Activated CD8-positive, alpha-beta T cell treated with anti-CD3 and anti-CD28 coated beads for 36 hours (primary cell): ENCODE data around the gene TTC23. TPM values are rescaled to one million over a fixed set of nuclear protein-coding genes. Genes with fewer than 3 reads are reported as not detected.

Source experiments
- ATAC-seq: fragments of 200-7000 bp; cut with Tn5 transposase; one replicate; pipeline ENCODE4 v1.10.0; 2021; ENCODE audit warnings: mild to moderate bottlenecking, moderate library complexity
- CTCF ChIA-PET: fragments of 350-600 bp; sonication (Branson Sonifier 250); formaldehyde crosslinking; loops from one replicate; lab custom pipeline; 2021; ENCODE audit warnings: antibody characterized with exemption; lab: Charles Lee
- POLR2A ChIA-PET: fragments of 350-600 bp; sonication (Branson Sonifier 250); formaldehyde crosslinking; loops from one replicate; lab custom pipeline; 2021; ENCODE audit warnings: antibody characterized with exemption; lab: Charles Lee
- DNase-seq: peaks from one replicate; pipeline ENCODE4 v3.0.0-alpha.2; 2020
- H3K27ac Mint-ChIP-seq: one replicate; pipeline ENCODE4 v1.8.0; 2021; ENCODE audit warnings: mild to moderate bottlenecking, mixed read lengths
- H3K27me3 Mint-ChIP-seq: one replicate; pipeline ENCODE4 v1.8.0; 2021; ENCODE audit warnings: mixed read lengths
- H3K36me3 Mint-ChIP-seq: one replicate; pipeline ENCODE4 v1.8.0; 2021; ENCODE audit warnings: low read depth, mixed read lengths
- H3K4me1 Mint-ChIP-seq: one replicate; pipeline ENCODE4 v1.8.0; 2021; ENCODE audit warnings: low read depth, mixed read lengths
- H3K4me3 Mint-ChIP-seq: one replicate; pipeline ENCODE4 v1.8.0; 2021; ENCODE audit warnings: mild to moderate bottlenecking, moderate library complexity, mixed read lengths
- H3K9me3 Mint-ChIP-seq: one replicate; pipeline ENCODE4 v1.8.0; 2021; ENCODE audit warnings: mixed read lengths
- CTCF ChIP-seq: fragments of 200-600 bp; IDR thresholded peaks from one replicate; pipeline ENCODE4 v1.8.0; 2022; ENCODE audit warnings: antibody characterized with exemption, mild to moderate bottlenecking
- intact Hi-C: fragments of 100-400 bp; cut with micrococcal nuclease; formaldehyde crosslinking; loops from one replicate; pipeline ENCODE4 v1.10.0; 2022
- total RNA-seq, 2 experiments: library from RNA; stranded (reverse); gene quantifications; one replicate each; pipeline ENCODE4 v1.2.3, GENCODE V29; 2021

TTC23 gene
- total RNA-seq, 2 experiments from 2014 or later: 4.3 to 4.4 TPM

- no peak for TF ChIP-seq CTCF
Observed at GRCh38 chr15:99145005-99145404, 104.4 kb downstream of the TTC23 start.

GRCh38 chr15:99143655-99144610, 105.4 kb downstream of the TTC23 start:
- POLR2A ChIA-PET: no interaction called here
- Mint-ChIP-seq H3K27ac (no peak overlapping the region), H3K27me3 (no peaks in the 10 kb centered on the region), H3K9me3 (no peaks in the 10 kb centered on the region), H3K4me1 (no peaks in the 10 kb centered on the region), H3K4me3 (no peak overlapping the region), H3K36me3 (no peaks in the 10 kb centered on the region)
- CTCF ChIA-PET: interaction anchor here (0.7 to 0.9 kb wide), 2 partner anchors 34 to 70 kb away, joined by 3 read pairs; no protein-coding TSS in a partner anchor
- DNase-seq (no peak), ATAC-seq (no peak)
- intact Hi-C loops: no loop called here
- TF ChIP-seq CTCF: no peak

More at GRCh38 chr15:99145005-99145404, 104.4 kb downstream of the TTC23 start:
- intact Hi-C loops: no loop called here
- H3K36me3 Mint-ChIP-seq: no peaks in the 10 kb centered on the region
- no peak overlapping the region for H3K4me3 Mint-ChIP-seq
- no peaks in the 10 kb centered on the region for H3K9me3 Mint-ChIP-seq
- POLR2A ChIA-PET: no interaction called here
- H3K27ac Mint-ChIP-seq: no peak overlapping the region
- CTCF ChIA-PET: interaction anchor here (0.9 kb wide), 1 partner anchor 33 kb away, joined by 3 read pairs; no protein-coding TSS in a partner anchor
- no peak for DNase-seq
- H3K27me3 Mint-ChIP-seq: no peaks in the 10 kb centered on the region
- no peak for ATAC-seq
- H3K4me1 Mint-ChIP-seq: no peaks in the 10 kb centered on the region

- Mint-ChIP-seq H3K36me3 (no peaks in the 10 kb centered on the region), H3K27ac (no peak overlapping the region), H3K27me3 (no peaks in the 10 kb centered on the region), H3K4me3 (no peak overlapping the region), H3K9me3 (no peaks in the 10 kb centered on the region), H3K4me1 (no peaks in the 10 kb centered on the region)
- ChIA-PET POLR2A (interaction anchor here (0.6 to 0.7 kb wide), 3 partner anchors 51 to 311 kb away, joined by 3 read pairs; no protein-coding TSS in a partner anchor), CTCF (interaction anchor here (0.7 kb wide), 2 partner anchors 25 to 70 kb away, joined by 3 to 4 read pairs; no protein-coding TSS in a partner anchor)
- no peak for ATAC-seq
- intact Hi-C loops: no loop called here
- TF ChIP-seq CTCF: no peak
- DNase-seq: no peak
Observed at GRCh38 chr15:99143242-99143641, 106.1 kb downstream of the TTC23 start.

GRCh38 chr15:99142562-99142961, 106.8 kb downstream of the TTC23 start:
- Mint-ChIP-seq H3K4me3 (no peak overlapping the region), H3K27me3 (no peaks in the 10 kb centered on the region), H3K9me3 (no peaks in the 10 kb centered on the region), H3K27ac (no peak overlapping the region), H3K4me1 (no peaks in the 10 kb centered on the region), H3K36me3 (no peaks in the 10 kb centered on the region)
- POLR2A ChIA-PET: interaction anchor here (0.6 to 0.7 kb wide), 3 partner anchors 52 to 311 kb away, joined by 3 read pairs; no protein-coding TSS in a partner anchor
- intact Hi-C loops: no loop called here
- no peak for TF ChIP-seq CTCF
- ATAC-seq (no peak), DNase-seq (no peak)
- CTCF ChIA-PET: interaction anchor here (0.7 kb wide), 1 partner anchor 26 kb away, joined by 4 read pairs; no protein-coding TSS in a partner anchor

- no peak overlapping the region for H3K4me3 Mint-ChIP-seq
- ChIA-PET POLR2A (no interaction called here), CTCF (no interaction called here)
- no peaks in the 10 kb centered on the region for H3K36me3 Mint-ChIP-seq
- DNase-seq (no peak), ATAC-seq (no peak)
- intact Hi-C loops: no loop called here
- H3K9me3 Mint-ChIP-seq: no peaks in the 10 kb centered on the region
- no peaks in the 10 kb centered on the region for H3K4me1 Mint-ChIP-seq
- no peaks in the 10 kb centered on the region for H3K27me3 Mint-ChIP-seq
- no peak overlapping the region for H3K27ac Mint-ChIP-seq
- no peak for TF ChIP-seq CTCF
Observed at GRCh38 chr15:99141943-99142342, 107.4 kb downstream of the TTC23 start.
